Transverse colon (tissue), 4 donors: Measurements from ENCODE around the gene G6PC3.

Experiments used
- CTCF ChIP-seq, 5 experiments: fragments of 200-600 bp in 3 of 5; fragments of 450-650 bp in 2 of 5; sonication (generic) in 3 of 5; IDR thresholded peaks; 1 replicate in 2 of 5; 2 replicates in 3 of 5; pipeline ENCODE4 v1.5.1; 2016 to 2017; ENCODE audit warnings: antibody characterized with exemption in 5 of 5, inconsistent platforms in 3 of 5, mild to moderate bottlenecking in 2 of 5, moderate library complexity in 1 of 5
- POLR2A ChIP-seq: fragments of 450-650 bp; IDR thresholded peaks from one replicate; pipeline ENCODE4 v1.6.1; 2016; ENCODE audit warnings: antibody characterized with exemption, mild to moderate bottlenecking, moderate library complexity
- POLR2AphosphoS5 ChIP-seq, 3 donors: sonication (generic); formaldehyde crosslinking; IDR thresholded peaks; one replicate each; pipeline ENCODE4 v1.6.1; 2016; ENCODE audit warnings: antibody characterized with exemption in 3 of 3

GRCh38 chr17:44084131-44084538, 13.6 kb downstream of the G6PC3 start:
- TF ChIP-seq CTCF (IDR thresholded peaks at IDR 0.05) (no peak), POLR2AphosphoS5 (IDR thresholded peaks at IDR 0.05) (no peak), POLR2A (no peak)
